GM12865 (cell line): Measurements from ENCODE around the gene NR5A1.

Experiments
- DNase-seq: peaks from one replicate; pipeline ENCODE4 v3.0.0; 2010; ENCODE audit warnings: low read depth
- H3K4me3 ChIP-seq: 2 replicates; pipeline ENCODE4 v1.5.1; 2011; ENCODE audit warnings: mild to moderate bottlenecking, low read depth, low read length, control low read depth
- TF ChIP-seq, protein P1 (sequence below): IDR thresholded peaks from 2 replicates; pipeline ENCODE4 v1.5.1; 2011; ENCODE audit warnings: low read length, control low read depth, low read depth, inconsistent platforms; ENCODE audit not compliant: insufficient read depth; ENCODE audit errors: missing control alignments

Gene NR5A1

DNA sequence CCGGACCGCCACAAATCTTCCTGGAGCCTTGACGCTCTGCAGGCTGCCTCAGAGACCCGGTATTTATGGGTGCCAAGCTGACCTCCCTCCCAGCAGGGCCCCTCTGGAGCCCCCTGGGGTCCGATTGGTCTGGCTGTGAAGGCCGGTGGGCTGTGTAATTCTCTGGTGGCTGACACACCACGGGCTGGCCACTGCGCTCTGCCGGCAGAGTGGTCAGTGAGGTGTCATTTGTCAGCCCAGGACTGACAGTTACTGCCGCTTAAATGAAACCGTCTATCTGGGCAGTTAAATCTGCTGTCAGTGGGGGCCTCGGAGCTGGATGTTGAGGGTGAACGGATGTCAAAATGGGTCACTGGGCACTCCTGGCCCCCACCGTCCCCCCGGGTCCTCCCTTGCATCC lies 10.7 kb downstream of the NR5A1 start:
- no peak overlapping the region for H3K4me3 ChIP-seq
- DNase-seq: no peak
- TF ChIP-seq, protein P1, sequence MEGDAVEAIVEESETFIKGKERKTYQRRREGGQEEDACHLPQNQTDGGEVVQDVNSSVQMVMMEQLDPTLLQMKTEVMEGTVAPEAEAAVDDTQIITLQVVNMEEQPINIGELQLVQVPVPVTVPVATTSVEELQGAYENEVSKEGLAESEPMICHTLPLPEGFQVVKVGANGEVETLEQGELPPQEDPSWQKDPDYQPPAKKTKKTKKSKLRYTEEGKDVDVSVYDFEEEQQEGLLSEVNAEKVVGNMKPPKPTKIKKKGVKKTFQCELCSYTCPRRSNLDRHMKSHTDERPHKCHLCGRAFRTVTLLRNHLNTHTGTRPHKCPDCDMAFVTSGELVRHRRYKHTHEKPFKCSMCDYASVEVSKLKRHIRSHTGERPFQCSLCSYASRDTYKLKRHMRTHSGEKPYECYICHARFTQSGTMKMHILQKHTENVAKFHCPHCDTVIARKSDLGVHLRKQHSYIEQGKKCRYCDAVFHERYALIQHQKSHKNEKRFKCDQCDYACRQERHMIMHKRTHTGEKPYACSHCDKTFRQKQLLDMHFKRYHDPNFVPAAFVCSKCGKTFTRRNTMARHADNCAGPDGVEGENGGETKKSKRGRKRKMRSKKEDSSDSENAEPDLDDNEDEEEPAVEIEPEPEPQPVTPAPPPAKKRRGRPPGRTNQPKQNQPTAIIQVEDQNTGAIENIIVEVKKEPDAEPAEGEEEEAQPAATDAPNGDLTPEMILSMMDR: no peak

- no peak overlapping the region for H3K4me3 ChIP-seq
- TF ChIP-seq, protein P1: no peak
- peak; percentile 47 for DNase-seq
Measured at GRCh38 chr9:124496075-124496449, 11.1 kb downstream of the NR5A1 start.

GRCh38 chr9:124495126-124496074 lies 11.8 kb downstream of the NR5A1 start:
- no peak for DNase-seq
- H3K4me3 ChIP-seq: no peak overlapping the region
- TF ChIP-seq, protein P1: no peak

GRCh38 chr9:124493794-124494479 lies 13.3 kb downstream of the NR5A1 start:
- DNase-seq: peak; percentile 51
- no peak overlapping the region for H3K4me3 ChIP-seq
- TF ChIP-seq, protein P1: no peak

DNA sequence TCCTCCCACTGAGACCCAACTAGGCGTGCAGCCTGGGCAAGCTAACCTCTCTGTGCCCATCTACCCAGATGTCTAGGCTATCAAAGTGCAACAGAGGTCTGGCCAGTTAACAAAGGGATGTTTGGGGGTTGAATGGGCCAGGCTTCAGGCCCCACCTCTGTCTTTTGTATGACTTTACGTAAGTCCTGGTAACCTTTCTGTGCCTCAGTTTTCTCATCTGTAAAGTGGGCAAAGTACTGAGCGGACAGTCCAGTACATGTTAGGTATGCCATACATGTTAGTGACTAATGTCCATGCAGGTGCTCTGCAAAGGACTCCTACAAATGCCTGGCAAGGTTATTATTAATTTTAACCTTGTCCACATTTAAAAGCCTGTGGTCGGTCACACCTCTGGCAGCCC lies 14.0 kb downstream of the NR5A1 start:
- no peak overlapping the region for H3K4me3 ChIP-seq
- no peak for DNase-seq
- TF ChIP-seq, protein P1: no peak

DNA sequence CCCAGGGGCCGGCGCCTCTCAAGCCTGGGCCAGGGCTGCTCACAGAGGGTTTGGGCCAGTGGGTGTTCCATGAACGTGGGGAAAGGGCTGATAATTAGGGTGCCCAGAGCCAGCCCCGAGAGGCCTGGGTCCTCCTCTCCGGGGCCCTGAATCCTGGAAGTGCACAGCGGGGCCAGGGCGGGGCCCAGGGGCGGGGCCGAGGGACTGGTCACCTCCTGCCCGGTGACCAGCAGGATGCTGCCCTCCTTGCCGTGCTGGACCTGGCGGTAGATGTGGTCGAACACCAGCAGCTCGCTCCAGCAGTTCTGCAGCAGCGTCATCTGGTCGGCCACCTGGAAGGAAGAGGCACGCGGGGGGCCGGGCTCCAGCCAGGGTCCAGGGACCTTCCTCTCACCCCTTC lies 14.4 kb downstream of the NR5A1 start:
- TF ChIP-seq, protein P1: no peak
- DNase-seq: no peak
- no peak overlapping the region for H3K4me3 ChIP-seq
